ENCODE data around the gene RHOXF2.
A peak's percentile ranks its signal among the peaks of the same experiment; 100 is the strongest.

The RHOXF2 gene

DNA sequence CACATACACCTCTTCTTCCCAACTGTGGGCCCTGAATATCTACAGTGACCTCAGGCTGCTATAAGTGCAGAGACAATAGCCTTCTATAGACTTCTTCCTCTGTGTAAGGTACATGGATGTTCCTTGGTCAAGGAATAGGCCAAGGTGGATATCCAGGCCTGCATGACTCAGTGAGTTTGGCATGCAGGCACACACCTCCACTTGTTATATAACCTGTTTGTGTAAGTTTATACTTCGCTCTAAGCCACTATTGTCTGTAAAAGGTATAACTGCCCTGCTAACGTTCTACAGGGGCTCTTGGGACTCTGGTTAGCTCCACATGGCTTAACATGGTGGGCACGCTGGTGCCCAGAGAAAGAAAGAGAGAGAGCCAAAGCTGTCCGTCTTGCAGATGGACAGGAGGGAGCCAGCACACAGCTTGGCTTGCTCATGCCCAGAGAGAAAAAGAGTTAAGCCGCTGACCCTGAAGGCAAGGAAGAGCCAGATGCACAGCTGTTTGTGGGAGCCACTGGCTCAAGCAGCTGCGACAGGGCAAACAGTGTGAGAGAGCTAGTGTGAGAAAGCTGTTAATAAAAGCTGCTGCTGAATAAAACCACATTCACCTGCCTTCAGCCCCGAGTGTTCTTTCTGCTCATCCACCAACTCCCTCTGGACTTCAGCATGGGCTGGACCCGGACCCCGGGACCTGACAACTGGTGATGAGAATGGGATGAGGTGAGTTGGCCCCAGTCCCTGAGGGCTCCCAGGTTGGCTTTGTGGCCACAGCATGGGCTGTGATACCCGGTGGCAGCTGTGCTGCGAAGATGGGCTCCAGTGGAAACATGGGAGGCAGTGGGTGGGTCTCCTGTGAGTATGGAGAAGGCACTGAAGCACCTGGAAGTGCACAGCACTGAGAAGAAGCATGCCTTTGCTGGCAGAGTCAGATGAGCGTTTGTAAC, 47.7 kb downstream of the RHOXF2 start:
- DNase-seq = no peak

DNA sequence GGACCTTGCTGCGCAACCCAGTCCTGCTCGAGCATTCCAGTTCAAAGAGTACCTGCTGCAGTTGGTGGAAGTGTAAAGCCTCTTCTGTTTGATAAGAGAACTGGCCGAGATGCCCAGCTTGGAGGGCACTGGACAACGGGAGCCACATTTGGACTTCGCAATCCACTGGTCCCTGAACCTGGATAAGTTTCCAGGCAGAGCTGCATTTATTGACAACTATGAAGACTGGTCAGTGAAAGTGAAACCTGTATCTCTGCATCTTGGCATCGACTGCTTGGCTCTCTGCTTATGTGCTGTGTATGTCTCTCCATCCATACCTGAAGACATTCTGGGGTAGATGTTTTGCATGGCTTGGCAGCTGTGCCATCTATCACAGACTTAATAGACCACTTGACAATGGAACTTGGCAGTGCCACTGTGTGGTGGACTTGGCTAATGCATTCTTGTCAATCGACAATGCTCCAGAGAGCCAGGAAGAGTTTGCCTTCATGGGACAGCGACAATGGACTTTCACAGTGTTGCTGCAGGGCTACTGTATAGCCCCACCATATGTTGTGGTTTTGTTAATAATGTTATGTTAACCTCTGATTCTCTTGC, 48.7 kb downstream of the RHOXF2 start:
- DNase-seq = no peak

DNA sequence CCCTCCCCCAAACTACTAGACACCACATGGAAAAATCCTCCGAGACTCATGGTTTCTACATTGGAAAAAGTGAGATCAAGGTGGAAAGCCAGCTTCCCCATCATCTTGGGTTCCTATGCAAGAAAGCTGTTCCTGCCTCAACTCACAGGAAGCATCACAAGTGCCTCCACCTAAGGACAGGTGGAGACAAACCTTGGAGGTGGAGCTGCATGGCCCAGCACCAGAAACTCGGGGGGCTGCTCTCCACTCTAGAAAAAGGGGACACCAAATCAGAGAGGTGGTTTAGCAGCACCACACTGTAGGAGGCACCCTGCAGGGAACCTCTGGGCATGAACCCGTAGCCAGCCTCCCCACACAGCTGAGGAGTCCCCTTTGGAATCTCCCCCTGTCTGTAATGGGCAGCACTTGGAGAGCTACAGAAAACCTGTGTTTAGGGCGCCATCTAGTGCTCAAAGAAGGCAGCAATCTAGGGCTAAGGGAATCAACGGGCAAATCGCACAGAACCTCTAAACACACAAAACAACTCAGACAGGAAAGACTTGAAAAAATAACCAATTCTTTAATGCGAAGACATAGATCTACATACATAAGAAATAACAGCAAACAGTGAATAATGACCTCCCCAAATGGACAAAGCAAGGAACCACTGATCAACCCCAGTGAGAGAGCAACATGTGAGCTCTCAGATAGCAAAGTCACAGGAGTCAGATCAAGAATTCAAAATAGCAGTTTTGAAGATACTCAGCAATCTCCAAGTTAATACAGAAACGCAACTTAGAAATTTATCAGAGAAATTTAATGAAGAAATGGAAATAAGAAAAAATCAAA, 55.2 kb downstream of the RHOXF2 start:
- DNase-seq = peak; percentile 20 to 31

All from AML-193 (cell line).